ENCODE data around the gene NCCRP1.

NCCRP1 gene

GRCh38 chr19:39196860-39197562 is at the start of gene NCCRP1:
Gene NCCRP1 (plus strand): TSS chr19:39196964. CDS start chr19:39196983, 19 bp downstream.
- H3K36me3 ChIP-seq (ENCODE audit: control insufficient read depth in 2 of 2, insufficient read depth in 2 of 2, low read length in 2 of 2) = no peaks in the 10 kb centered on the region
- H3K9me3 ChIP-seq (ENCODE audit: control insufficient read depth in 2 of 2, low read length in 2 of 2) = no peaks in the 10 kb centered on the region
- H3K27ac ChIP-seq (ENCODE audit: low read depth in 2 of 2, low read length in 2 of 2) = no peak within 1 kb of the TSS
- no peak within 1 kb of the TSS for H3K4me3 ChIP-seq (ENCODE audit: low read length in 2 of 2)
- peaks cover 0 to 5% of the 10 kb centered on the region in 2 donors for H3K4me1 ChIP-seq (ENCODE audit: control insufficient read depth in 2 of 2, insufficient read depth in 2 of 2, low read length in 2 of 2)
- H3K27me3 ChIP-seq (ENCODE audit: control insufficient read depth in 2 of 2, insufficient read depth in 2 of 2, low read length in 2 of 2) = peaks cover 29 to 46% of the 10 kb centered on the region in 2 donors
- H3K9ac ChIP-seq (ENCODE audit: low read depth in 1 of 2, low read length in 2 of 2) = no peak within 1 kb of the TSS

GRCh38 chr19:39147480-39147879 is 49.3 kb upstream of the NCCRP1 start:
- peaks cover 0 to 5% of the 10 kb centered on the region in 2 donors for H3K36me3 ChIP-seq (ENCODE audit: control insufficient read depth in 2 of 2, insufficient read depth in 2 of 2, low read length in 2 of 2)
- no peak overlapping the region for H3K27ac ChIP-seq (ENCODE audit: low read depth in 2 of 2, low read length in 2 of 2)
- H3K9me3 ChIP-seq (ENCODE audit: control insufficient read depth in 2 of 2, low read length in 2 of 2) = no peaks in the 10 kb centered on the region
- H3K4me1 ChIP-seq (ENCODE audit: control insufficient read depth in 2 of 2, insufficient read depth in 2 of 2, low read length in 2 of 2) = peaks cover 29 to 32% of the 10 kb centered on the region in 2 donors
- no peaks in the 10 kb centered on the region for H3K27me3 ChIP-seq (ENCODE audit: control insufficient read depth in 2 of 2, insufficient read depth in 2 of 2, low read length in 2 of 2)
- H3K4me3 ChIP-seq (ENCODE audit: low read length in 2 of 2) = no peak overlapping the region
- H3K9ac ChIP-seq (ENCODE audit: low read depth in 1 of 2, low read length in 2 of 2) = no peak overlapping the region

- Histone ChIP-seq H3K27me3 (ENCODE audit: control insufficient read depth in 2 of 2, insufficient read depth in 2 of 2, low read length in 2 of 2) (no peaks in the 10 kb centered on the region), H3K4me3 (ENCODE audit: low read length in 2 of 2) (no peak overlapping the region), H3K27ac (ENCODE audit: low read depth in 2 of 2, low read length in 2 of 2) (no peak overlapping the region), H3K4me1 (ENCODE audit: control insufficient read depth in 2 of 2, insufficient read depth in 2 of 2, low read length in 2 of 2) (peaks cover 22 to 24% of the 10 kb centered on the region in 2 donors), H3K9me3 (ENCODE audit: control insufficient read depth in 2 of 2, low read length in 2 of 2) (no peaks in the 10 kb centered on the region), H3K36me3 (ENCODE audit: control insufficient read depth in 2 of 2, insufficient read depth in 2 of 2, low read length in 2 of 2) (peaks cover 0 to 5% of the 10 kb centered on the region in 2 donors), H3K9ac (ENCODE audit: low read depth in 1 of 2, low read length in 2 of 2) (no peak overlapping the region)
Measured at GRCh38 chr19:39148939-39149529, 47.7 kb upstream of the NCCRP1 start.

GRCh38 chr19:39150235-39150634 is 46.5 kb upstream of the NCCRP1 start:
- no peaks in the 10 kb centered on the region for H3K27me3 ChIP-seq (ENCODE audit: control insufficient read depth in 2 of 2, insufficient read depth in 2 of 2, low read length in 2 of 2)
- peaks cover 0 to 5% of the 10 kb centered on the region in 2 donors for H3K36me3 ChIP-seq (ENCODE audit: control insufficient read depth in 2 of 2, insufficient read depth in 2 of 2, low read length in 2 of 2)
- H3K4me3 ChIP-seq (ENCODE audit: low read length in 2 of 2) = no peak overlapping the region
- peaks cover 17 to 22% of the 10 kb centered on the region in 2 donors for H3K4me1 ChIP-seq (ENCODE audit: control insufficient read depth in 2 of 2, insufficient read depth in 2 of 2, low read length in 2 of 2)
- no peak overlapping the region for H3K27ac ChIP-seq (ENCODE audit: low read depth in 2 of 2, low read length in 2 of 2)
- no peak overlapping the region for H3K9ac ChIP-seq (ENCODE audit: low read depth in 1 of 2, low read length in 2 of 2)
- no peaks in the 10 kb centered on the region for H3K9me3 ChIP-seq (ENCODE audit: control insufficient read depth in 2 of 2, low read length in 2 of 2)

GRCh38 chr19:39150807-39151600 is 45.8 kb upstream of the NCCRP1 start:
- H3K27me3 ChIP-seq (ENCODE audit: control insufficient read depth in 2 of 2, insufficient read depth in 2 of 2, low read length in 2 of 2) = no peaks in the 10 kb centered on the region
- peaks cover 17 to 24% of the 10 kb centered on the region in 2 donors for H3K4me1 ChIP-seq (ENCODE audit: control insufficient read depth in 2 of 2, insufficient read depth in 2 of 2, low read length in 2 of 2)
- no peak overlapping the region for H3K4me3 ChIP-seq (ENCODE audit: low read length in 2 of 2)
- no peak overlapping the region for H3K27ac ChIP-seq (ENCODE audit: low read depth in 2 of 2, low read length in 2 of 2)
- no peaks in the 10 kb centered on the region for H3K9me3 ChIP-seq (ENCODE audit: control insufficient read depth in 2 of 2, low read length in 2 of 2)
- H3K9ac ChIP-seq (ENCODE audit: low read depth in 1 of 2, low read length in 2 of 2) = no peak overlapping the region
- peaks cover 0 to 5% of the 10 kb centered on the region in 2 donors for H3K36me3 ChIP-seq (ENCODE audit: control insufficient read depth in 2 of 2, insufficient read depth in 2 of 2, low read length in 2 of 2)

- peaks cover 16 to 27% of the 10 kb centered on the region in 2 donors for H3K4me1 ChIP-seq (ENCODE audit: control insufficient read depth in 2 of 2, insufficient read depth in 2 of 2, low read length in 2 of 2)
- H3K9me3 ChIP-seq (ENCODE audit: control insufficient read depth in 2 of 2, low read length in 2 of 2) = no peaks in the 10 kb centered on the region
- H3K27me3 ChIP-seq (ENCODE audit: control insufficient read depth in 2 of 2, insufficient read depth in 2 of 2, low read length in 2 of 2) = no peaks in the 10 kb centered on the region
- no peak overlapping the region for H3K9ac ChIP-seq (ENCODE audit: low read depth in 1 of 2, low read length in 2 of 2)
- peaks cover 0 to 5% of the 10 kb centered on the region in 2 donors for H3K36me3 ChIP-seq (ENCODE audit: control insufficient read depth in 2 of 2, insufficient read depth in 2 of 2, low read length in 2 of 2)
- H3K27ac ChIP-seq (ENCODE audit: low read depth in 2 of 2, low read length in 2 of 2) = no peak overlapping the region
- H3K4me3 ChIP-seq (ENCODE audit: low read length in 2 of 2) = no peak overlapping the region
Measured at GRCh38 chr19:39152066-39152465, 44.7 kb upstream of the NCCRP1 start.

GRCh38 chr19:39154100-39154628 is 42.6 kb upstream of the NCCRP1 start:
- H3K36me3 ChIP-seq (ENCODE audit: control insufficient read depth in 2 of 2, insufficient read depth in 2 of 2, low read length in 2 of 2) = peaks cover 0 to 6% of the 10 kb centered on the region in 2 donors
- no peak overlapping the region for H3K9ac ChIP-seq (ENCODE audit: low read depth in 1 of 2, low read length in 2 of 2)

GRCh38 chr19:39154629-39155100 is 42.1 kb upstream of the NCCRP1 start:
- no peaks in the 10 kb centered on the region for H3K27me3 ChIP-seq (ENCODE audit: control insufficient read depth in 2 of 2, insufficient read depth in 2 of 2, low read length in 2 of 2)
- no peak overlapping the region for H3K9ac ChIP-seq (ENCODE audit: low read depth in 1 of 2, low read length in 2 of 2)
- H3K4me3 ChIP-seq (ENCODE audit: low read length in 2 of 2) = no peak overlapping the region
- H3K36me3 ChIP-seq (ENCODE audit: control insufficient read depth in 2 of 2, insufficient read depth in 2 of 2, low read length in 2 of 2) = peaks cover 0 to 5% of the 10 kb centered on the region in 2 donors
- H3K27ac ChIP-seq (ENCODE audit: low read depth in 2 of 2, low read length in 2 of 2) = peak overlapping the region in 1 of 2 donors; percentile 1
- peaks cover 16 to 35% of the 10 kb centered on the region in 2 donors for H3K4me1 ChIP-seq (ENCODE audit: control insufficient read depth in 2 of 2, insufficient read depth in 2 of 2, low read length in 2 of 2)
- no peaks in the 10 kb centered on the region for H3K9me3 ChIP-seq (ENCODE audit: control insufficient read depth in 2 of 2, low read length in 2 of 2)

More at GRCh38 chr19:39154100-39154628, 42.6 kb upstream of the NCCRP1 start:
- Histone ChIP-seq H3K27ac (ENCODE audit: low read depth in 2 of 2, low read length in 2 of 2) (no peak overlapping the region), H3K4me1 (ENCODE audit: control insufficient read depth in 2 of 2, insufficient read depth in 2 of 2, low read length in 2 of 2) (peaks cover 16 to 35% of the 10 kb centered on the region in 2 donors), H3K4me3 (ENCODE audit: low read length in 2 of 2) (no peak overlapping the region), H3K27me3 (ENCODE audit: control insufficient read depth in 2 of 2, insufficient read depth in 2 of 2, low read length in 2 of 2) (no peaks in the 10 kb centered on the region), H3K9me3 (ENCODE audit: control insufficient read depth in 2 of 2, low read length in 2 of 2) (no peaks in the 10 kb centered on the region)

GRCh38 chr19:39155114-39155700 is 41.6 kb upstream of the NCCRP1 start:
- no peak overlapping the region for H3K4me3 ChIP-seq (ENCODE audit: low read length in 2 of 2)
- H3K4me1 ChIP-seq (ENCODE audit: control insufficient read depth in 2 of 2, insufficient read depth in 2 of 2, low read length in 2 of 2) = peaks cover 16 to 35% of the 10 kb centered on the region in 2 donors
- H3K9me3 ChIP-seq (ENCODE audit: control insufficient read depth in 2 of 2, low read length in 2 of 2) = no peaks in the 10 kb centered on the region
- peaks cover 0 to 5% of the 10 kb centered on the region in 2 donors for H3K36me3 ChIP-seq (ENCODE audit: control insufficient read depth in 2 of 2, insufficient read depth in 2 of 2, low read length in 2 of 2)
- no peaks in the 10 kb centered on the region for H3K27me3 ChIP-seq (ENCODE audit: control insufficient read depth in 2 of 2, insufficient read depth in 2 of 2, low read length in 2 of 2)
- peak overlapping the region in 1 of 2 donors; percentile 1 for H3K27ac ChIP-seq (ENCODE audit: low read depth in 2 of 2, low read length in 2 of 2)
- no peak overlapping the region for H3K9ac ChIP-seq (ENCODE audit: low read depth in 1 of 2, low read length in 2 of 2)

All from mucosa of rectum (tissue), 2 donors.